Spleen (tissue), 7 donors: ENCODE measurements around the gene PLA2G15.

Experiments used
- CTCF ChIP-seq, 11 experiments: fragments of 200-600 bp in 7 of 11; fragments of 450-650 bp in 4 of 11; sonication (generic) in 4 of 11; IDR thresholded peaks in 8 of 11; conservative IDR thresholded peaks in 3 of 11; 1 replicate in 7 of 11; 2 replicates in 4 of 11; pipeline versions ENCODE4 v1.4.0 to v1.8.0; 2016 to 2021; ENCODE audit warnings: antibody characterized with exemption in 11 of 11, inconsistent platforms in 4 of 11, mild to moderate bottlenecking in 1 of 11
- POLR2A ChIP-seq, 3 donors: fragments of 450-650 bp; IDR thresholded peaks; one replicate each; pipeline ENCODE4 v1.5.1; 2017; ENCODE audit warnings: antibody characterized with exemption in 3 of 3, mild to moderate bottlenecking in 1 of 3
- POLR2AphosphoS5 ChIP-seq, 3 donors: sonication (generic); formaldehyde crosslinking; IDR thresholded peaks; one replicate each; pipeline ENCODE4 v1.5.1; 2017; ENCODE audit warnings: antibody characterized with exemption in 3 of 3
- donor health status: DM: no; HTN: no; CAD: no; lungs with moderate emphysema.
- donor health status: DM: no; HTN: no; CAD: no.
- donor health status: DM: no; HTN: no; CAD: no.

GRCh38 chr16:68219725-68220351, 25.3 kb upstream of the PLA2G15 start:
- TF ChIP-seq POLR2A (IDR thresholded peaks at IDR 0.05) (no peak), CTCF (IDR thresholded peaks at IDR 0.05 in 8 of 11, conservative IDR thresholded peaks at IDR 0.05 in 3 of 11) (no peak), POLR2AphosphoS5 (IDR thresholded peaks at IDR 0.05) (no peak)
